Erythroblast (primary cell): ENCODE measurements around the gene MUCL3.

Experiments
- GATA1 ChIP-seq: IDR thresholded peaks from 2 replicates; pipeline ENCODE4 v1.6.1; 2011; ENCODE audit warnings: low read depth, mild to moderate bottlenecking, control low read depth, low read length, moderate library complexity
- POLR2A ChIP-seq: IDR thresholded peaks from 2 replicates; pipeline ENCODE4 v1.6.1; 2011; ENCODE audit warnings: mild to moderate bottlenecking, low read length

GRCh38 chr6:30917487-30917886 lies 23.3 kb upstream of the MUCL3 start:
- TF ChIP-seq POLR2A (no peak), GATA1 (no peak)
